HFFc6 (cell line): ENCODE measurements around the gene RC3H2. TPM values are rescaled to one million over a fixed set of nuclear protein-coding genes. Genes with fewer than 3 reads are reported as not detected.

ENCODE experiments used
- DNase-seq: peaks from one replicate; pipeline ENCODE4 v3.0.0-alpha.2; 2018
- H3K27ac Mint-ChIP-seq: 2 replicates; pipeline ENCODE4 v1.8.0; 2020; ENCODE audit warnings: mild to moderate bottlenecking, mixed read lengths
- H3K27me3 Mint-ChIP-seq: 2 replicates; pipeline ENCODE4 v1.8.0; 2021; ENCODE audit warnings: mild to moderate bottlenecking, moderate library complexity, mixed read lengths; ENCODE audit not compliant: insufficient read depth
- H3K36me3 Mint-ChIP-seq: 2 replicates; pipeline ENCODE4 v1.8.0; 2021; ENCODE audit warnings: low read depth, mixed read lengths
- H3K4me1 Mint-ChIP-seq: 2 replicates; pipeline ENCODE4 v1.8.0; 2020; ENCODE audit warnings: low read depth, mixed read lengths
- H3K4me3 Mint-ChIP-seq: 2 replicates; pipeline ENCODE4 v1.8.0; 2020; ENCODE audit warnings: mild to moderate bottlenecking, moderate library complexity, mixed read lengths
- H3K9me3 Mint-ChIP-seq: 2 replicates; pipeline ENCODE4 v1.8.0; 2020; ENCODE audit warnings: mild to moderate bottlenecking, mixed read lengths
- CTCF ChIP-seq: fragments of 200-600 bp; sonication (generic); IDR thresholded peaks from 2 replicates; pipeline ENCODE4 v1.5.0; 2021; ENCODE audit warnings: antibody characterized with exemption, mild to moderate bottlenecking
- total RNA-seq, 6 experiments: library from RNA; stranded (reverse); fragmentation: NEBNext Ultra II Directional; extraction: Animal tissue kit (Norgen Biotek cat#: 25700); gene quantifications; 2 replicates in 1 of 6; 3 replicates in 5 of 6; pipeline ENCODE4 v1.2.3, GENCODE V29; 2021

The RC3H2 gene
- total RNA-seq, 6 experiments from 2014 or later = 38.8 to 46.1 (median 41.5) TPM

GRCh38 chr9:122819326-122819725, 85.8 kb downstream of the RC3H2 start:
- Mint-ChIP-seq H3K27ac (no peak overlapping the region; the same call in 1 of the 2 replicates), H3K36me3 (peaks cover 17% of the 10 kb centered on the region), H3K4me3 (no peak overlapping the region), H3K27me3 (no peaks in the 10 kb centered on the region; the same call in 1 of the 2 replicates), H3K4me1 (peaks cover 26% of the 10 kb centered on the region), H3K9me3 (no peaks in the 10 kb centered on the region)
- DNase-seq = no peak
- no peak for TF ChIP-seq CTCF

GRCh38 chr9:122816163-122816867, 88.8 kb downstream of the RC3H2 start:
- Mint-ChIP-seq H3K9me3 (no peaks in the 10 kb centered on the region), H3K27ac (no peak overlapping the region), H3K4me1 (peaks cover 20% of the 10 kb centered on the region), H3K4me3 (no peak overlapping the region), H3K27me3 (no peaks in the 10 kb centered on the region; the same call in 1 of the 2 replicates), H3K36me3 (peaks cover 17% of the 10 kb centered on the region)
- DNase-seq = no peak
- no peak for TF ChIP-seq CTCF

- Mint-ChIP-seq H3K4me3 (no peak overlapping the region), H3K4me1 (peaks cover 19% of the 10 kb centered on the region), H3K9me3 (no peaks in the 10 kb centered on the region), H3K27me3 (no peaks in the 10 kb centered on the region; the same call in 1 of the 2 replicates), H3K36me3 (peaks cover 12% of the 10 kb centered on the region), H3K27ac (no peak overlapping the region)
- DNase-seq = no peak
- TF ChIP-seq CTCF = no peak
These were observed 89.6 kb downstream of the RC3H2 start for GRCh38 chr9:122815544-122815943.

- no peak for TF ChIP-seq CTCF
- Mint-ChIP-seq H3K27ac (no peak overlapping the region), H3K27me3 (no peaks in the 10 kb centered on the region; the same call in 1 of the 2 replicates), H3K36me3 (peaks cover 4% of the 10 kb centered on the region; the same call in 1 of the 2 replicates), H3K4me1 (peaks cover 9% of the 10 kb centered on the region), H3K4me3 (no peak overlapping the region), H3K9me3 (no peaks in the 10 kb centered on the region)
- DNase-seq = no peak
These were observed 90.6 kb downstream of the RC3H2 start for GRCh38 chr9:122814545-122814944.

- H3K4me1 Mint-ChIP-seq = peaks cover 5% of the 10 kb centered on the region; the same call in 1 of the 2 replicates
- H3K36me3 Mint-ChIP-seq = peaks cover 4% of the 10 kb centered on the region; the same call in 1 of the 2 replicates
- DNase-seq = no peak
- H3K4me3 Mint-ChIP-seq = no peak overlapping the region
- no peak for TF ChIP-seq CTCF
- no peaks in the 10 kb centered on the region; the same call in 1 of the 2 replicates for H3K27me3 Mint-ChIP-seq
- no peaks in the 10 kb centered on the region for H3K9me3 Mint-ChIP-seq
- H3K27ac Mint-ChIP-seq = no peak overlapping the region
These were observed 92.4 kb downstream of the RC3H2 start for GRCh38 chr9:122812736-122813135.
